Breast epithelium (tissue), 3 donors: ENCODE data around the gene CRY2.

Experiments used
- CTCF ChIP-seq, 3 donors: fragments of 450-650 bp; IDR thresholded peaks; one replicate each; pipeline ENCODE4 v1.5.1; 2016 to 2017; ENCODE audit warnings: antibody characterized with exemption in 3 of 3, mild to moderate bottlenecking in 3 of 3, moderate library complexity in 3 of 3
- POLR2A ChIP-seq: fragments of 450-650 bp; IDR thresholded peaks from one replicate; pipeline ENCODE4 v1.6.1; 2016; ENCODE audit warnings: antibody characterized with exemption, mild to moderate bottlenecking, moderate library complexity

- TF ChIP-seq CTCF (IDR thresholded peaks at IDR 0.05) (no peak), POLR2A (no peak)
These were observed 47.4 kb downstream of the CRY2 start for GRCh38 chr11:45894555-45895247.
